HCT116 (cell line): ENCODE data around the gene KCNN4. TPM values are rescaled to one million over a fixed set of nuclear protein-coding genes. Genes with fewer than 3 reads are reported as not detected.

Source experiments
- ATAC-seq: fragments of 200-7000 bp; cut with Tn5 transposase; 2 replicates; pipeline ENCODE4 v1.9.1; 2020; ENCODE audit warnings: mild to moderate bottlenecking, moderate library complexity
- BruUV-seq: library from RNA; stranded (reverse); fragments of 400-500 nt; replicated peaks from 2 replicates; lab custom pipeline; 2021; lab: Mats Ljungman, UMichigan
- CTCF ChIA-PET: fragments of 300-600 bp; sonication (Branson Sonifier 250); formaldehyde crosslinking; loops from one replicate; lab custom pipeline; 2021; ENCODE audit warnings: antibody characterized with exemption; lab: Charles Lee
- POLR2A ChIA-PET: fragments of 300-600, 350-600 bp; sonication (Branson Sonifier 250); formaldehyde crosslinking; loops from one replicate; lab custom pipeline; 2021; ENCODE audit warnings: antibody characterized with exemption; lab: Charles Lee
- RAD21 ChIA-PET, 2 experiments: fragments of 300-600 bp; sonication (Branson Sonifier 250); formaldehyde crosslinking; loops; one replicate each; lab custom pipeline; 2023; ENCODE audit warnings: low total read pairs in 2 of 2; ENCODE audit not compliant: uncharacterized antibody in 2 of 2, unreplicated experiment in 2 of 2, low non-redundant PET in 1 of 2; lab: Charles Lee
- DNase-seq: peaks from one replicate; pipeline ENCODE4 v3.0.0-alpha.2; 2010; ENCODE audit warnings: low read depth, low spot score
- H2AFZ ChIP-seq: fragments of 200-600 bp; shearing (Covaris generic), sonication (generic); 2 replicates; pipeline ENCODE4 v1.6.1; 2017; ENCODE audit warnings: low read depth, mixed run types, mixed read lengths, antibody characterized with exemption, low read length; ENCODE audit not compliant: poor library complexity, severe bottlenecking
- H3K27ac ChIP-seq: 2 replicates; pipeline ENCODE4 v1.5.1; 2012; ENCODE audit warnings: low read depth, low read length
- H3K27me3 ChIP-seq: fragments of 200-600 bp; sonication (generic); 2 replicates; pipeline ENCODE4 v1.6.1; 2016; ENCODE audit warnings: mixed run types, low read length, mixed read lengths; ENCODE audit not compliant: insufficient read depth
- H3K36me3 ChIP-seq, 2 experiments: fragments of 200-500 bp in 1 of 2; fragments of 200-600 bp in 1 of 2; sonication (Bioruptor generic) in 1 of 2; sonication (generic) in 1 of 2; 2 replicates each; pipeline versions ENCODE4 v1.5.1 to v1.6.1; 2014 to 2016; ENCODE audit warnings: low read length in 2 of 2, inconsistent platforms in 1 of 2, mixed read lengths in 1 of 2, mixed run types in 1 of 2; ENCODE audit not compliant: insufficient read depth in 2 of 2, control insufficient read depth in 1 of 2
- H3K4me1 ChIP-seq, 2 experiments: fragments of 200-600 bp in 1 of 2; sonication (generic) in 1 of 2; 2 replicates each; pipeline versions ENCODE4 v1.5.1 to v1.6.1; 2012 to 2017; ENCODE audit warnings: low read length in 2 of 2, inconsistent platforms in 1 of 2, mild to moderate bottlenecking in 1 of 2, mixed read lengths in 1 of 2, mixed run types in 1 of 2, moderate library complexity in 1 of 2; ENCODE audit not compliant: insufficient read depth in 2 of 2, control insufficient read depth in 1 of 2
- H3K4me2 ChIP-seq: fragments of 200-600 bp; sonication (generic); 2 replicates; pipeline ENCODE4 v1.6.1; 2017; ENCODE audit warnings: mixed run types, low read length, mixed read lengths
- H3K4me3 ChIP-seq, 2 experiments: fragments of 200-600 bp in 1 of 2; sonication (generic) in 1 of 2; replicated peaks in 1 of 2; 2 replicates each; pipeline ENCODE4 v1.5.1; 2011 to 2016; ENCODE audit warnings: low read length in 2 of 2, control low read depth in 1 of 2, low read depth in 1 of 2, mild to moderate bottlenecking in 1 of 2, mixed read lengths in 1 of 2, mixed run types in 1 of 2
- H3K79me2 ChIP-seq: fragments of 200-600 bp; sonication (generic); 2 replicates; pipeline ENCODE4 v1.6.1; 2017; ENCODE audit warnings: mild to moderate bottlenecking, mixed run types, low read length, moderate library complexity, mixed read lengths; ENCODE audit not compliant: insufficient read depth
- H3K9ac ChIP-seq: fragments of 200-600 bp; sonication (generic); 2 replicates; pipeline ENCODE4 v1.6.1; 2016; ENCODE audit warnings: low read length, mixed read lengths
- H3K9me2 ChIP-seq: fragments of 200-600 bp; sonication (generic), shearing (Covaris generic); 2 replicates; pipeline ENCODE4 v1.6.1; 2017; ENCODE audit warnings: mixed run types, mild to moderate bottlenecking, moderate library complexity; ENCODE audit not compliant: insufficient read depth
- H3K9me3 ChIP-seq, 2 experiments: fragments of 200-500 bp in 1 of 2; fragments of 200-600 bp in 1 of 2; sonication (Bioruptor generic) in 1 of 2; sonication (generic) in 1 of 2; 2 replicates each; pipeline ENCODE4 v1.6.1; 2014 to 2017; ENCODE audit warnings: low read length in 2 of 2, mixed read lengths in 2 of 2, inconsistent platforms in 1 of 2, low read depth in 1 of 2, mild to moderate bottlenecking in 1 of 2, mixed run types in 1 of 2, moderate library complexity in 1 of 2; ENCODE audit not compliant: control insufficient read depth in 1 of 2, insufficient read depth in 1 of 2
- H4K20me1 ChIP-seq: fragments of 200-600 bp; sonication (generic), shearing (Covaris generic); 2 replicates; pipeline ENCODE4 v1.6.1; 2017; ENCODE audit warnings: mixed run types, mild to moderate bottlenecking, moderate library complexity; ENCODE audit not compliant: insufficient read depth
- ELF1 ChIP-seq: IDR thresholded peaks from 2 replicates; pipeline ENCODE4 v1.6.1; 2012; ENCODE audit warnings: low read depth, borderline replicate concordance
- FOSL1 ChIP-seq: IDR thresholded peaks from 2 replicates; pipeline ENCODE4 v1.6.1; 2012; ENCODE audit warnings: low read depth
- JUND ChIP-seq: IDR thresholded peaks from 2 replicates; pipeline ENCODE4 v1.6.1; 2012
- RAD21 ChIP-seq: IDR thresholded peaks from 2 replicates; pipeline ENCODE4 v1.6.1; 2012; ENCODE audit warnings: low read depth, mild to moderate bottlenecking
- ZFX ChIP-seq: fragments of 450-650 bp; IDR thresholded peaks from 2 replicates; pipeline ENCODE4 v1.6.1; 2017
- intact Hi-C: fragments of 100-400 bp; cut with micrococcal nuclease; formaldehyde crosslinking; loops from 2 replicates; pipeline ENCODE4 v1.10.0; 2022
- total RNA-seq: library from RNA; stranded (reverse); gene quantifications from one replicate; pipeline ENCODE4 v1.2.1, GENCODE V29; 2021; ENCODE audit not compliant: unreplicated experiment

The KCNN4 gene
- total RNA-seq, 1 experiment from 2014 or later, result 72.9 TPM

GRCh38 chr19:43751466-43752220 lies 29.1 kb downstream of the KCNN4 start:
- peaks cover 29 to 42% of the 10 kb centered on the region in 2 experiments for H3K36me3 ChIP-seq
- ChIA-PET RAD21 (no interaction called here), POLR2A (no interaction called here), CTCF (interaction anchor here (1.6 kb wide), 1 partner anchor 13 kb away, joined by 5 read pairs; no protein-coding TSS in a partner anchor)
- peaks cover 63% of the 10 kb centered on the region for H3K79me2 ChIP-seq
- H3K27me3 ChIP-seq, result no peaks in the 10 kb centered on the region
- ATAC-seq, result no peak
- BruUV-seq, result no TSS peak
- no peaks in the 10 kb centered on the region for H3K9me2 ChIP-seq
- H3K4me2 ChIP-seq, result peak overlapping the region; percentile 81; the same call in 1 of the 2 replicates
- intact Hi-C loops, result no loop called here
- no peaks in the 10 kb centered on the region for H4K20me1 ChIP-seq
- TF ChIP-seq ELF1, result no peak
- TF ChIP-seq FOSL1, result no peak
- TF ChIP-seq ZFX, result no peak
- no peak for TF ChIP-seq JUND
- no peak for TF ChIP-seq RAD21
- no peak for DNase-seq
- no peak overlapping the region for H3K4me3 ChIP-seq
- H3K9me3 ChIP-seq, result no peaks in the 10 kb centered on the region
- H2AFZ ChIP-seq, result no peak overlapping the region
- no peak overlapping the region for H3K9ac ChIP-seq
- peaks cover 19 to 54% of the 10 kb centered on the region in 2 experiments for H3K4me1 ChIP-seq
- peak overlapping the region; percentile 1; the same call in 1 of the 2 replicates for H3K27ac ChIP-seq

- ATAC-seq (no peak), DNase-seq (no peak)
- no TSS peak for BruUV-seq
- Histone ChIP-seq H3K4me1 (peaks cover 12 to 38% of the 10 kb centered on the region in 2 experiments), H3K27ac (no peak overlapping the region), H3K36me3 (peaks cover 37 to 47% of the 10 kb centered on the region in 2 experiments), H4K20me1 (no peaks in the 10 kb centered on the region), H3K27me3 (no peaks in the 10 kb centered on the region), H3K9me2 (no peaks in the 10 kb centered on the region), H3K4me3 (no peak overlapping the region), H2AFZ (no peak overlapping the region), H3K79me2 (peaks cover 50% of the 10 kb centered on the region), H3K9me3 (no peaks in the 10 kb centered on the region), H3K9ac (no peak overlapping the region), H3K4me2 (no peak overlapping the region)
- ChIA-PET POLR2A (interaction anchor here (1.0 kb wide), 1 partner anchor 15 kb away, joined by 3 read pairs; no protein-coding TSS in a partner anchor), RAD21 (no interaction called here), CTCF (no interaction called here)
- intact Hi-C loops, result no loop called here
- no peak for TF ChIP-seq ZFX
These were observed 30.9 kb downstream of the KCNN4 start for GRCh38 chr19:43749898-43750297.
